ENCODE measurements around the gene SLC25A14. TPM values are rescaled to one million over a fixed set of nuclear protein-coding genes. Genes with fewer than 3 reads are reported as not detected.

Gene SLC25A14
- total RNA-seq, 4 donors from 2014 or later: 3.3 to 27.6 (median 15.6) TPM

- no peak overlapping the region for H3K4me3 ChIP-seq
- no peak overlapping the region for H3K27ac ChIP-seq
- no peak for DNase-seq
- no peaks in the 10 kb centered on the region for H3K4me1 ChIP-seq
- H3K27me3 ChIP-seq: no peaks in the 10 kb centered on the region
- no peak for TF ChIP-seq CTCF (IDR thresholded peaks at IDR 0.05)
- no peak for TF ChIP-seq POLR2A (IDR thresholded peaks at IDR 0.05)
- no peaks in the 10 kb centered on the region for H3K9me3 ChIP-seq
- no peaks in the 10 kb centered on the region for H3K36me3 ChIP-seq
- intact Hi-C loops (cut with DNase I; ENCODE audit: low total_unique reads): no loop called here
Observed at GRCh38 chrX:130418066-130418465, 78.3 kb downstream of the SLC25A14 start.

GRCh38 chrX:130418740-130419139 is 79.0 kb downstream of the SLC25A14 start:
- TF ChIP-seq POLR2A (IDR thresholded peaks at IDR 0.05) (no peak), CTCF (IDR thresholded peaks at IDR 0.05) (no peak)
- H3K27ac ChIP-seq: no peak overlapping the region

GRCh38 chrX:130419263-130419662 is 79.5 kb downstream of the SLC25A14 start:
- no peak for DNase-seq
- H3K4me1 ChIP-seq: no peaks in the 10 kb centered on the region
- no peaks in the 10 kb centered on the region for H3K36me3 ChIP-seq
- intact Hi-C loops (cut with DNase I; ENCODE audit: low total_unique reads): no loop called here
- no peak overlapping the region for H3K4me3 ChIP-seq
- H3K27me3 ChIP-seq: no peaks in the 10 kb centered on the region
- no peak for TF ChIP-seq CTCF (IDR thresholded peaks at IDR 0.05)
- TF ChIP-seq POLR2A (IDR thresholded peaks at IDR 0.05): no peak
- no peak overlapping the region for H3K27ac ChIP-seq
- no peaks in the 10 kb centered on the region for H3K9me3 ChIP-seq

More at GRCh38 chrX:130418740-130419139, 79.0 kb downstream of the SLC25A14 start:
- Histone ChIP-seq H3K4me1 (no peaks in the 10 kb centered on the region), H3K9me3 (no peaks in the 10 kb centered on the region), H3K36me3 (no peaks in the 10 kb centered on the region), H3K4me3 (no peak overlapping the region), H3K27me3 (no peaks in the 10 kb centered on the region)
- intact Hi-C loops (cut with DNase I; ENCODE audit: low total_unique reads): no loop called here
- DNase-seq: no peak

Small RNAs within 50 kb of the gene (small RNA-seq; reads per million reads assigned to genes)
- not detected for gene AL035423.1
- gene RNU6-1130P: not detected

Other genes with a start within 250 kb of the SLC25A14 start
- 10 to 100 TPM in 2 of 4 donors, 1 to 10 TPM in 2; 4.6 to 22.3 (median 11.8) TPM for gene ELF4, start 229.4 kb upstream of the SLC25A14 start, total RNA-seq
- 10 to 100 TPM in 3 of 4 donors, 1 to 10 TPM in 1; 7.7 to 21.2 (median 19.1) TPM for gene AIFM1, start 174.1 kb upstream of the SLC25A14 start, total RNA-seq
- gene RAB33A, start 168.0 kb upstream of the SLC25A14 start, total RNA-seq: 1 to 10 TPM in 3 of 4 donors, not detected in 1; 1.5 to 3.0 (median 1.8) TPM
- 10 to 100 TPM in 1 of 4 donors, 1 to 10 TPM in 3; 1.8 to 10.4 (median 6.0) TPM for gene ZNF280C, start 71.0 kb upstream of the SLC25A14 start, total RNA-seq
- gene GPR119, start 45.8 kb downstream of the SLC25A14 start, total RNA-seq: not detected
- gene RBMX2, start 62.1 kb downstream of the SLC25A14 start, total RNA-seq: 10 to 100 TPM in 3 of 4 donors, 1 to 10 TPM in 1; 9.2 to 21.0 (median 17.1) TPM

All from uterus (tissue), 4 donors.